Measurements from ENCODE around the gene TTLL10.

The TTLL10 gene

DNA sequence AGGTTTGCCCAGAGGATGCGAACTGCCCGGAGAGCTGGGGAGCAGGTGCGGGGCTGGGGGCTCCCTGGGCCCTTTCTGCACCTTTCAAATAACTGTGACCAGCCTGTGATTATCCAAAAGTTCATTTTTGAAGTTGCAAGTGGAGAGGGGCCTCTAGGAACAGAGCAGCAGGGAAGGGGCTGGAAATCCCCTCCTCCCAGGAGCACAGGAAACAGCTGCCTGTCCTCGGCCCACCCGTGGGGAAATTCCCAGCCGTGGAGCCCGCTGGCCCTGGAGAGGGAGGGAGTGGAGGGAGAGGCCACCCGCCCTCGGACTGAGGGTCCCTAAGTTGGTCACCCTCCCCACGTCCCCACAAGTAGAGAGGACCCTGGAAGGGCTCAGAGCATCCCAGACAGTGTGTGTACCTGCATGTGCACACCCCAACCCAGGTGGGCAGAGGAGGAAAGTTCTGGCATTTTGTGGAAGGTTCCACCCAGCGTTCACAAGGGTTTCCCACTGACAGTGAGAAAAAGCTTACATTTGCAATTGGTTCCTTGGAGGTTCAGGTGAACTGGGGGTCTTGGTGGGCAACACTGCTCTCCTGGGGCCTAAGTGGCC is 41.5 kb downstream of the TTLL10 start:
- in situ Hi-C loops (cut with MboI; ENCODE audit: low sequenced_read_pairs, unreplicated experiment), result no loop called here
- TF ChIP-seq, protein P1, sequence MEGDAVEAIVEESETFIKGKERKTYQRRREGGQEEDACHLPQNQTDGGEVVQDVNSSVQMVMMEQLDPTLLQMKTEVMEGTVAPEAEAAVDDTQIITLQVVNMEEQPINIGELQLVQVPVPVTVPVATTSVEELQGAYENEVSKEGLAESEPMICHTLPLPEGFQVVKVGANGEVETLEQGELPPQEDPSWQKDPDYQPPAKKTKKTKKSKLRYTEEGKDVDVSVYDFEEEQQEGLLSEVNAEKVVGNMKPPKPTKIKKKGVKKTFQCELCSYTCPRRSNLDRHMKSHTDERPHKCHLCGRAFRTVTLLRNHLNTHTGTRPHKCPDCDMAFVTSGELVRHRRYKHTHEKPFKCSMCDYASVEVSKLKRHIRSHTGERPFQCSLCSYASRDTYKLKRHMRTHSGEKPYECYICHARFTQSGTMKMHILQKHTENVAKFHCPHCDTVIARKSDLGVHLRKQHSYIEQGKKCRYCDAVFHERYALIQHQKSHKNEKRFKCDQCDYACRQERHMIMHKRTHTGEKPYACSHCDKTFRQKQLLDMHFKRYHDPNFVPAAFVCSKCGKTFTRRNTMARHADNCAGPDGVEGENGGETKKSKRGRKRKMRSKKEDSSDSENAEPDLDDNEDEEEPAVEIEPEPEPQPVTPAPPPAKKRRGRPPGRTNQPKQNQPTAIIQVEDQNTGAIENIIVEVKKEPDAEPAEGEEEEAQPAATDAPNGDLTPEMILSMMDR (IDR thresholded peaks at IDR 0.05; ENCODE audit: borderline replicate concordance, control extremely low read depth, extremely low read depth, insufficient read depth, missing control alignments), result no peak
- DNase-seq (ENCODE audit: low spot score), result no peak

DNA sequence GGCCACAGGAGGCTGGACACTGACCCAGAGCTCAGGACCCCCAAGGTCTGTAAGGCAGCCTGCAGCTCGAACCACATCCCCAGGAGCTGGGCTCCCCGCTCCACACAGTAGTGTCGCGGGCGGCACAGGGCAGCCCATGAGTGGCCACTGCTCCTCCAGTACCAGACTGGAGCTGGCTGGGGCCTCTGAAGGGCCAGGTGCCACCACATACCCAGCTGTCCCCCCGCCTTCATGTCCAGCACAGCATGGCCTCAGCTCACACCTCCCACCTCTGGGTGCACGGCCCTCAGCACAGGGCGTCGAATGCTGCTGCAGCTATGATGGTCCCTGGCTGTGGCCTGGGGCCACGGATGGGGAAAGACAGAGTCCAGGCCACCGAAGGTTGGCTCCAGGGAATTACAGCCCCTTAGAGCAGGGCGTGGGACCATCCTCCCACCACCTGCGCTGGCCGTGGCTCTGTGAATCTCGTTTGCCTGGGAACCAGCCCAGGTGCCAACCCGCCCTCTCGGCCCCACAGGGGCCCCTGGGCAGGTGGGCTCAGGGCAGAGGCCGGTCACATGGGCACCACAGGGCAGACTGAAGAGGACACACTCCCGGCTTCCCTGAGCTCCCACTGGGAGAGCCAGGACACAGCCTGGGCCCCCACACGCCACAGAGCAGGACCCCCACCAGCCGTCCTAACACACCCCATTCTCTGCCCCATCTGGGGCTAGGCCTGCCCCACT is 42.4 kb downstream of the TTLL10 start:
- DNase-seq (ENCODE audit: low spot score), result no peak
- TF ChIP-seq, protein P1 (IDR thresholded peaks at IDR 0.05; ENCODE audit: borderline replicate concordance, control extremely low read depth, extremely low read depth, insufficient read depth, missing control alignments), result no peak
- in situ Hi-C loops (cut with MboI; ENCODE audit: low sequenced_read_pairs, unreplicated experiment), result no loop called here

DNA sequence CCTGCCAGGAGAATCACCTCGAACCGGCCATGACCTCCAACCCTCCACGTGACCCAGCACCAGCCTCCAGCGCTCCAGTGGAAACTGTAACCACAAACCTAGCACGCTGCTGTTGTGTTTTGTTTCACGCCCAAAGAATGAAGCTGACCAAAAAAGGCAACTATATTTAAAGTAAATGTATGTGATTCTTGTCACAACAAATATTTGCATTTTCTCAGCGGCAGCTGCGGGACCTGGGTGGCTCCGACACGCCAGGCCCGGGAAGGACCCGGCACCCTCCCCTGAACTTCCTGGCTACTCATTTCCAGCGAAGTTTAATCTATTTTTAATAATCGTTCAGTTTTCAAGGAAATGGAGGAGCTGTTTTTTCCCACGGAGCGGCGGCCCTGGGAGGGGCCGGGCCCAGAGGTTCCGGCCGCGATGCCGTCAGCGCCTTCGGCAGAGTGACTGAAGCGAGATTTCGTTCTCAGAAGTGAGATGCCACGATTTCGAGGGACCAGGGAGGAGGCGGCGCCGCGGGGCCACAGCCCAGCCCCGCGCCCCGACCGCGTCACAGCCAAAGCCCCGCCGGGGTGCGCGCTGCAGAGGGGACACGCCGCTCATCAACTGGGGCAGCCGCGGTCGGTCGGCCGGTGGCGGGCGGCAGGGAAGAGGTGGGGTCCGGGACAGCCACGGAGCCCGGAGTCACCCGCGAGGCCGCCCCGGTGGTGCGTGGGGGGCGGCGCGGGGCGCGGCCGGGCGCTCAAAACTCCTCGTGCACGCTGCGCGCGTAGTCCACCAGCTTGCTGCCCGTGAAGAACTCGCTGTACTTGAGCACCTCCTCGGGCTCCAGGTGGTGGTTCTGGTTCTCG is 43.3 kb downstream of the TTLL10 start:
- no peak for DNase-seq (ENCODE audit: low spot score)
- in situ Hi-C loops (cut with MboI; ENCODE audit: low sequenced_read_pairs, unreplicated experiment), result no loop called here
- TF ChIP-seq, protein P1 (IDR thresholded peaks at IDR 0.05; ENCODE audit: borderline replicate concordance, control extremely low read depth, extremely low read depth, insufficient read depth, missing control alignments), result no peak

DNA sequence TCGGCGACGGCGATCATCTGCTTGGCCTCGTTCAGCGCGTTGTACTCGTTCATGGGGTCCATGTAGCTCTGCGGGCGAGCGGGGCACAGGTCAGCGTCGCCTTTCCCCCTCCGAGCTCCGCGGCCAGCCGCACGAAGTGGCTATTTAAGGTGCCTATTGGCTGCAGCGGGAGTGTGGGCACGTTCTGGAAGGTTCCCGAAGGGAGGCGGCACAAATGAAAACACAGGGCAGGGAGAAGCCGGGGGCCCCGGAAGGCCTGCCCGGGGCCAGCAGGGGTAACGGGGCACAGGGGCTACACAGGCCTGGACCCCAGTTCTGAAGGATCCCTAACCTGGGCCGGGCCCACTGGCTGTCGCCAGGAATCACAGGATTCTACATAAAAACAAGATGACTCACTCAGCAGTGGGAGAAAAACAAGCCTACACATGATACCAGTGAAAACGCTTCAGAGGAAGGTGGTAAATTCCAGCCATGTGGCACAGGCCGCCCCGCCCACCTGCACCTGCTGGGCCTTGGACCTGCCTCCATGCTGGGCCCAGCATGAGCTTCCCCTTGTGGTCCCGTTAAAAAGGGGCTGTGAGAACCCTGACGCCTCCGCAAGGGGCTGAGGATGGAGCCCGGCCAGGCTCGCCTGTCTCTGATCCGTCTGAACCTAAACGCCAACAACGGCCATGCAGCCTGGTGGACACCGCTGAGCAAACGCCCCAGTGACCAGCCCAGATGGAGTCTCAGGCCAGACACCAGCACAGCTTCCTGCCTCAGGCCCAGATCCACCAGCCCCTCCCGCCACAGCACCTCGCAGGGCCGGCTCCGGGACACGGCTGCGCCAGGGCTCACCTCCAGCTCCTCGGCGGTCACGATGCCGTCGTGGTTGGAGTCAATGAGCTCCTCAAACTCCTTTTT is 44.2 kb downstream of the TTLL10 start:
- TF ChIP-seq, protein P1 (IDR thresholded peaks at IDR 0.05; ENCODE audit: borderline replicate concordance, control extremely low read depth, extremely low read depth, insufficient read depth, missing control alignments), result no peak
- in situ Hi-C loops (cut with MboI; ENCODE audit: low sequenced_read_pairs, unreplicated experiment), result no loop called here
- no peak for DNase-seq (ENCODE audit: low spot score)

DNA sequence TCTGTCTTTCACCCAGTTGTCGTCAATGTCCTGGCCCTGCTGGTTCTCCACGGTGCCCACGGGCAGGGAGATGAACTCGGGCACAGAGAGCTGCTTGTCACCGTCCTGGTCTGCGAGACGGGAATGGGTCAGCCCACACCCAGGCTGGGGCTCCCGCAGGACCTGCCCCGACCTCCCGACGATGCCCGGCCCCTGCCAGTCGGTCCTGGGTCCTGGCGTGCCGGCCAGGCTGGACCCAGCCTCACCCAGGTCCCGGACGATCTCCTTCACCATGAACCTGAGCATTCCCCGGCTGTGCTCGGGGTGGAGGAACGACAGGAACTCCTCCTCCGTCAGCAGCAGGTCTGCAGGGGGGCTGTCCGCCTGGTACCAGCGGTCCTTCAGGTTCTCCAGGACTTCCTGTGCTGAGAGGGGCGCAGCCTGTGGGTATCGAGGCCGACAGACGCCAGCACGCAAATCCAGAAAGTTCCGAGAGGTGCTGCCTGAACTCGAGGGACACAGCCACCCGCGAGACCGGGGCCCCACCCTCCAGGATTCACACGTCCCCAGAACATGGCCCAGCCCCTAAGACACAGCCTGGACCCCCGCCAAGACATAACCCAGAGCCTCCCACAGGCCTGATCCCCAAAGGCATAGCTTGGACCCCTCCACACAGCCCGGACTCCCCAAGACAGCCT is 45.0 kb downstream of the TTLL10 start:
- TF ChIP-seq, protein P1 (IDR thresholded peaks at IDR 0.05; ENCODE audit: borderline replicate concordance, control extremely low read depth, extremely low read depth, insufficient read depth, missing control alignments), result no peak
- in situ Hi-C loops (cut with MboI; ENCODE audit: low sequenced_read_pairs, unreplicated experiment), result no loop called here
- no peak for DNase-seq (ENCODE audit: low spot score)

All from GM13976 (cell line).